ENCODE data around the gene CEP70. TPM values are rescaled to one million over a fixed set of nuclear protein-coding genes. Genes with fewer than 3 reads are reported as not detected.
"Not testable (repeated sequence)": the region's sequence is repeated elsewhere in the genome, so short reads cannot be mapped to it uniquely, and the experiment has no call there.

Gene CEP70
- polyA plus RNA-seq, 1 donor from 2014 or later, result 6.1 TPM

- not testable (repeated sequence) for H3K4me1 Mint-ChIP-seq, H3K4me3 Mint-ChIP-seq, H3K27ac Mint-ChIP-seq, H3K36me3 Mint-ChIP-seq, H3K9me3 Mint-ChIP-seq, H3K27me3 Mint-ChIP-seq
Observed at GRCh38 chr3:138601661-138602060, 7.6 kb upstream of the CEP70 start.

DNA sequence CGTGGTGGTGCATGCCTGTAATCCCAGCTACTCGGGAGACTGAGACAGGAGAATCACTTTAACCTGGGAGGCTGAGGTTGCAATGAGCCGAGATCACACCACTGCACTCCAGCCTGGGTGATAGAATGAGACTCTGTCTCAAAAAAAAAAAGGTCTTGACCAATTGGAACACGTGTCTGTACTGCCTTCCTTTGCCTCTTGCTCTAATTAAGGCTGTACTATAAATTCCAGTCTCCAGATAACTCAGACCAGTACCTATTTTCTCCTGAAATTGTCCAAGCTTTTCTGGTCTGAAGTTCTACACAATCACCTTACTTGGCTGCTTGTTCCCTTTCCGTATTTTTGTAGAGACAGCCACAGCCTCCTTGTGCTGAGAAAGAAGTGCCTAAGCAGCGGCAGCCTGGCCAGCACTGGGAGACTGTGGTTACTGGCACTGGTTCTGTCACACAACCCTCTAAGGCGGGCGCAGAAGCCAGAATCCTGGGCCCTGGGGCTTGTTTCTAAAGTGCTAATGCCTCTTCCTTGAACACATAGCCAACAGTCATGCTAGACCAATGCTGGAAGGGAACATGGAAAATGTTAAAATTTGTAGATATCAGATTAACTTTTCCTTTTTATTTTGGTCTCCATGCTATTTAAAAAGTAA is 6.2 kb upstream of the CEP70 start:
- Mint-ChIP-seq H3K36me3 (peaks cover 6% of the 10 kb centered on the region), H3K9me3 (peaks cover 0 to 4% (median 0%) of the 10 kb centered on the region in 3 donors), H3K27ac (no peak overlapping the region), H3K4me1 (no peaks in the 10 kb centered on the region), H3K27me3 (no peaks in the 10 kb centered on the region), H3K4me3 (no peak overlapping the region)

- no peaks in the 10 kb centered on the region for H3K27me3 Mint-ChIP-seq
- H3K36me3 Mint-ChIP-seq, result peaks cover 6% of the 10 kb centered on the region
- peaks cover 2 to 7% (median 2%) of the 10 kb centered on the region in 3 donors for H3K4me1 Mint-ChIP-seq
- H3K4me3 Mint-ChIP-seq, result no peak overlapping the region
- H3K27ac Mint-ChIP-seq, result no peak overlapping the region
- H3K9me3 Mint-ChIP-seq, result peaks cover 0 to 3% (median 0%) of the 10 kb centered on the region in 3 donors
Observed at GRCh38 chr3:138598534-138598933, 4.5 kb upstream of the CEP70 start.

GRCh38 chr3:138597186-138597976 is 3.3 kb upstream of the CEP70 start:
- H3K9me3 Mint-ChIP-seq, H3K36me3 Mint-ChIP-seq, H3K4me3 Mint-ChIP-seq, H3K27ac Mint-ChIP-seq, H3K27me3 Mint-ChIP-seq, H3K4me1 Mint-ChIP-seq: not testable (repeated sequence)

DNA sequence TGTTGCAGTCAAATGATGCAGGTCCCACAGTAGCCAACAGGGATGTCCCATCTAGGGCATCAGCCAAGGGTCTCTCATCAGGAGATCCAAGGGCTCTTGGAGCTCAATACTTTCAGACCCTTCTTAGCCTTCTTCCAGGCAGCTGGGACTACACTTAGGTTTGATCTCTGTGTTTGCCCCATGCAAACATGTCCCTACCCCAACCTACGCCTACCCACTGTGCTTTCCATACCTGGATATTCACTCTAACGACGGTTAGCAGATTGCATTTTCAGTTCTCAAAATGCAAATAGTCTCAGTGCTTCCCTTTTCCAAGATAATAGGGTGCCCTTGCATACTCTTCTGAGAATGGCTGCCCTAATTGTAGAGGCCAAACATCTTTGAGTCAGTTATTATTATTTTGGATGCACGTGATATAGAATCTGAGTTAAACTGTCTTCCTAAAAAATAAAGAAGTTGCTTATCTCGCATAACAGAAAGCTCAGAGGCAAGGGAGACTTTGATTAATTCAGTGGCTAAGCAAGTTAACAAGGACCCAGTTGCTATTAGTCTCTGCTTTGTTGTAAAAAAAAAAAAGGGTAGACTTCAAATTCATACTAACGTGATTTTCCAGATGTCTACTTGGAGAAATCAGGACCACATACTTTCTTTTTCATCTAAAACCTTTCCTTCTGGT is 1.0 kb upstream of the CEP70 start:
- H3K4me3 Mint-ChIP-seq, result peak overlapping the region; percentile 90 to 96 (median 95)
- no peaks in the 10 kb centered on the region for H3K9me3 Mint-ChIP-seq
- peak overlapping the region; percentile 57 to 96 (median 81) for H3K27ac Mint-ChIP-seq
- H3K27me3 Mint-ChIP-seq, result no peaks in the 10 kb centered on the region
- peaks cover 3 to 11% (median 10%) of the 10 kb centered on the region in 3 donors for H3K4me1 Mint-ChIP-seq
- H3K36me3 Mint-ChIP-seq, result no peaks in the 10 kb centered on the region

- peaks cover 3 to 11% (median 10%) of the 10 kb centered on the region in 3 donors for H3K4me1 Mint-ChIP-seq
- H3K9me3 Mint-ChIP-seq, result no peaks in the 10 kb centered on the region
- peak overlapping the region; percentile 57 to 96 (median 81) for H3K27ac Mint-ChIP-seq
- H3K4me3 Mint-ChIP-seq, result peak overlapping the region; percentile 90 to 96 (median 95)
- no peaks in the 10 kb centered on the region for H3K36me3 Mint-ChIP-seq
- no peaks in the 10 kb centered on the region for H3K27me3 Mint-ChIP-seq
Observed at GRCh38 chr3:138593488-138594149, 441 bp downstream of the CEP70 start.

- Mint-ChIP-seq H3K36me3 (no peaks in the 10 kb centered on the region), H3K27me3 (no peaks in the 10 kb centered on the region), H3K4me3 (peak overlapping the region in 1 of 4 donors; percentile 9), H3K27ac (no peak overlapping the region), H3K4me1 (peaks cover 3 to 11% (median 10%) of the 10 kb centered on the region in 3 donors), H3K9me3 (peaks cover 0 to 1% (median 0%) of the 10 kb centered on the region in 3 donors)
Observed at GRCh38 chr3:138591392-138591791, 2.7 kb downstream of the CEP70 start.

DNA sequence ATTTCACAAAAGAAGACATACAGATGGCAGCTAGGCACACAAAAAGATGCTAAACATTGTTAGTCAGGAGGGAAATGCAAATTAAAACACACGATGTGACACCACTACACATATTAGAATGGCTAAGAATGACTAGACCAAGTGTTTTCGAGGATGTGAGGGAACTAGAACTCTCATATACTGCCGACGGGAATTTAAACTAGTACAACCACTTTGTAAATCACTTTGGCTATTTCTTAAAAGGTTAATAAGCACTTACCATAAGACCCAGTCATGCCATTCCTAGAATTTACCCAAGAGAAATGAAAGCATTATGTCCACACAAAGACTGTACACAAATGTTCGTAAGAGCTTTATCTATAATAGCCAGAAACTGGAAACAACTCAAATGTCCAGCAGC is 5.6 kb downstream of the CEP70 start:
- Mint-ChIP-seq H3K27ac (no peak overlapping the region), H3K4me1 (peaks cover under 1 to 10% (median 3%) of the 10 kb centered on the region in 3 donors), H3K36me3 (peaks cover 6% of the 10 kb centered on the region), H3K4me3 (no peak overlapping the region), H3K27me3 (no peaks in the 10 kb centered on the region), H3K9me3 (peaks cover 0 to 4% (median 0%) of the 10 kb centered on the region in 3 donors)

DNA sequence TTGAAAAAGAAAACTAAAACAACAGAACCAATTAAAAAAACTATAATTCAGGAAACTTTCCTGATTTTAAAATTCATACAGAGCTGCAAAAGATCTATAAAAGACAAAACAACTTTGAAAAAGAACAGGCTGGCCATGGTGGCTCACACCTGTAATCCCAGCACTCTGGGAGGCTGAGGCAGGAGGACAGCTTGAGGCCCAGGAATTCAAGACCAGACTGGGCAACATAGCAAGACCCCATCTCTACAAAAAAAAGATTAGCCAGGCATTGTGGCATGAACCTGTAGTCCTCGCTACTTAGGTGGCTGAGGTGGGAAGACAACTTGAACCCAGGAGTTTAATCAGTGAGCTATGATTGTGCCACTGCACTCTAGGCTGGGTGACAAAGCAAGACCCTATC is 6.7 kb downstream of the CEP70 start:
- Mint-ChIP-seq H3K27ac (no peak overlapping the region), H3K36me3 (peaks cover 6% of the 10 kb centered on the region), H3K27me3 (no peaks in the 10 kb centered on the region), H3K4me1 (peaks cover 0 to 7% (median 1%) of the 10 kb centered on the region in 3 donors), H3K4me3 (no peak overlapping the region), H3K9me3 (peaks cover 0 to 4% (median 0%) of the 10 kb centered on the region in 3 donors)

DNA sequence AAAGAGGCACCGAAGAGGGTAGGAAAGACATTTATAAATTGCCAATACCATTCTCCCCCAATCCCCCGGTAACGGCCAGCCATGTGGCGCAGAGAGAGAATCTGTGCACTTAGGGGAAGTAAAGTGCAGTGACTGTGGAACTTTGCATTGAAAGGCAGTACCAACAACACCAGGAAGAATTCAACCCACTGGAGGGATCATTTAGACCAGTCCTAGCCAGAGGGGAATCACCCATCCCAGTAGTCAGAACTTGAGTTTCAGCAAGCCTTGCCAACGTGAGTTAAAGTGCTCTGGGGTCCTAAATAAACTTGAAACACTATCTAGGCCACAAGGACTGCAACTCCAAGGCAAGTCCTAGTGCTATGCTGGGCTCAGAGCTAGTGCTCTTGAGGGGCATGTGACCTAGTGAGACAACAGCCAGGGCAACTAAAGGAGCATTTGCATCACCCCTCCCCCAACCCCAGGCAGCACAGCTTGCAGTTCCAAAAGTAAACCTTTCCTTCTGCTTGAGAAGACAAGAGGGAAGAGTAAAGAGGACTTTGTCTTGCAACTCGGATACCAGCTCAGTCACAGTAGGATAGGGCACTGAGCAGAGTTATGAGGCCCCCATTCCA is 15.0 kb downstream of the CEP70 start:
- Mint-ChIP-seq H3K27ac (peak overlapping the region in 1 of 3 donors; percentile 23), H3K27me3 (peaks cover 1% of the 10 kb centered on the region), H3K4me1 (peaks cover 5 to 12% (median 9%) of the 10 kb centered on the region in 3 donors), H3K4me3 (peak overlapping the region in 1 of 4 donors; percentile 53), H3K36me3 (peaks cover 8% of the 10 kb centered on the region), H3K9me3 (no peaks in the 10 kb centered on the region)

DNA sequence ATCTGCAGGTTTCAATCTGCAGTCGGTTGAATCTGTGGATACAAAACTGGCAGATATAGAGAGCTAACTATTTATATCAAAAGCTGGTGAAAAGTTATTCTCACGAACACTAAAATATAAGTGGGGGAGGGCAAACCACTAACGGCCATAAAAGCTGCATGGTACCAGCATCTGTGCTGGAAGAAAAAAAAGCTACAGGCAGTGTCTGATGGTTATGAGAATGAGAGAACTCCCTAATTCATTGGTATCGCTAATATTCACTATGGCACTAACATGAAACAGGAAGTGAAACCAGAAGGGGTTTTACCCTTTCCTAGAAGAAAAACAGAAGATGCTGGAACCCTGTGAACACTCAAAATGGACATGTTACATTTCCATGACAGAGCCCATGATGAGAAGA is 15.9 kb downstream of the CEP70 start:
- H3K4me1 Mint-ChIP-seq, result peaks cover 5 to 12% (median 6%) of the 10 kb centered on the region in 3 donors
- H3K4me3 Mint-ChIP-seq, result peak overlapping the region in 2 of 4 donors; percentile 19 to 56
- H3K9me3 Mint-ChIP-seq, result peaks cover 0 to 7% (median 0%) of the 10 kb centered on the region in 3 donors
- H3K36me3 Mint-ChIP-seq, result peaks cover 9% of the 10 kb centered on the region
- H3K27ac Mint-ChIP-seq, result no peak overlapping the region
- peaks cover 3% of the 10 kb centered on the region for H3K27me3 Mint-ChIP-seq

- Mint-ChIP-seq H3K4me3 (no peak overlapping the region), H3K27ac (no peak overlapping the region), H3K4me1 (peaks cover 4 to 6% (median 5%) of the 10 kb centered on the region in 3 donors), H3K36me3 (peaks cover 12% of the 10 kb centered on the region), H3K27me3 (peaks cover 3% of the 10 kb centered on the region), H3K9me3 (peaks cover 0 to 10% (median 1%) of the 10 kb centered on the region in 3 donors)
Observed at GRCh38 chr3:138573138-138573537, 20.9 kb downstream of the CEP70 start.

DNA sequence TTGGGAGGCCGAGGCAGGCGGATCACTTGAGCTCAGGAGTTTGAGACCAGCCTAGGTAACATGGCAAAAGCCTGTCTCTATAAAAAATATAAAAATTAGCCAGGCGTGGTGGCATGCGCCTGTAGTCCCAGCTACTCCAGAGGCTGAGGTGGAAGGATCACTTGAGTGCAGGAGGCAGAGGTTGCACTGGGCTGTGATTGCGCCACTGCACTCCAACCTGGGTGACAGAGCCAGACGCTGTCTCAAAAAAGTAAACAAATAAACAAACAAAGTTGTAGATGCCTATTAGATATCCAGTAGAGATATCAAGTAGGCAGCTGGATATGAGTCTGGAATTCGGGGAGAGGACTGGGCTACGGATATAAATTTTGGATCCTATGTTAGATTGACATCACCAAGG is 24.4 kb downstream of the CEP70 start:
- H3K27me3 Mint-ChIP-seq, H3K27ac Mint-ChIP-seq, H3K4me3 Mint-ChIP-seq, H3K4me1 Mint-ChIP-seq, H3K36me3 Mint-ChIP-seq: not testable (repeated sequence)
- peaks cover 0 to 15% (median 1%) of the 10 kb centered on the region in 3 donors for H3K9me3 Mint-ChIP-seq

DNA sequence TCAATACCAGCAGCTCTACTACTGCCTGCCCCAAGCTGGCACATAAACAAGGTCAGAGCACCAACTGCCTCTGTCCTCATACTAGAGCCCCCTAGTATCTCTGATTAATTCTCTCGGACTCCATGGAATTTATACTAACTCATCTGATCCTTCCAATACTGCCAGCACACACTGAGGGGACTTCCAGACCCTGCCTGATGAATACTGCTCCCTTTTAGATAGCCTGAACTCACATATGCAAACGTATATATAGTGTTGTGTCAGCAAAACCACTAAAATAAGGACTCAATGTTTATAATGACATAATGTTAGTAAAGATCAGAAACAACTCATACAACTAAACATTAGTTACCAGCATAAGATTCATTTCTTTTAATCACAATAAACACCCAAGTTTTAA is 25.0 kb downstream of the CEP70 start:
- H3K27me3 Mint-ChIP-seq, result peaks cover 5% of the 10 kb centered on the region
- peaks cover 4 to 12% (median 6%) of the 10 kb centered on the region in 3 donors for H3K4me1 Mint-ChIP-seq
- H3K27ac Mint-ChIP-seq, result no peak overlapping the region
- H3K36me3 Mint-ChIP-seq, result peaks cover 7% of the 10 kb centered on the region
- H3K9me3 Mint-ChIP-seq, result peaks cover 0 to 15% (median 3%) of the 10 kb centered on the region in 3 donors
- H3K4me3 Mint-ChIP-seq, result no peak overlapping the region
